Measurements from ENCODE around the gene ANXA1. TPM values are rescaled to one million over a fixed set of nuclear protein-coding genes. Genes with fewer than 3 reads are reported as not detected.

ANXA1 gene
- total RNA-seq, 1 experiment from 2014 or later = 2.1 TPM

- ChIA-PET POLR2A (no interaction called here), CTCF (interaction anchor here (0.8 to 2.2 kb wide), 4 partner anchors 14 to 351 kb away, joined by 3 to 12 read pairs (median 6); no protein-coding TSS in a partner anchor)
- H3K27ac Mint-ChIP-seq = peak overlapping the region; percentile 98
Observed at GRCh38 chr9:73215249-73215648, 63.6 kb downstream of the ANXA1 start.

More at GRCh38 chr9:73215249-73215648, 63.6 kb downstream of the ANXA1 start:
- Mint-ChIP-seq H3K27me3 (ENCODE audit: low read depth) (peaks cover 9% of the 10 kb centered on the region), H3K36me3 (peaks cover 31% of the 10 kb centered on the region), H3K4me3 (peak overlapping the region; percentile 59), H3K4me1 (peaks cover 38% of the 10 kb centered on the region), H3K9me3 (peaks cover 24% of the 10 kb centered on the region)
- ATAC-seq (peak; percentile 95), DNase-seq (ENCODE audit: low spot score) (peak; percentile 47)
- no peak for TF ChIP-seq NFYB (CRISPR knock-in tag; conservative IDR thresholded peaks at IDR 0.05; ENCODE audit: low read depth)
- peak; percentile 31; the same call in 1 of the 2 replicates for TF ChIP-seq FOXK1 (CRISPR knock-in tag; IDR thresholded peaks at IDR 0.05)
- TF ChIP-seq, protein P1, sequence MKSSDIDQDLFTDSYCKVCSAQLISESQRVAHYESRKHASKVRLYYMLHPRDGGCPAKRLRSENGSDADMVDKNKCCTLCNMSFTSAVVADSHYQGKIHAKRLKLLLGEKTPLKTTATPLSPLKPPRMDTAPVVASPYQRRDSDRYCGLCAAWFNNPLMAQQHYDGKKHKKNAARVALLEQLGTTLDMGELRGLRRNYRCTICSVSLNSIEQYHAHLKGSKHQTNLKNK (CRISPR knock-in tag; IDR thresholded peaks at IDR 0.05) = no peak
- TF ChIP-seq, protein P2, sequence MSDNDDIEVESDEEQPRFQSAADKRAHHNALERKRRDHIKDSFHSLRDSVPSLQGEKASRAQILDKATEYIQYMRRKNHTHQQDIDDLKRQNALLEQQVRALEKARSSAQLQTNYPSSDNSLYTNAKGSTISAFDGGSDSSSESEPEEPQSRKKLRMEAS (CRISPR knock-in tag; IDR thresholded peaks at IDR 0.05) = peak; percentile 68; the same call in 1 of the 2 replicates
- no peak for TF ChIP-seq ZNF532 (CRISPR knock-in tag; IDR thresholded peaks at IDR 0.05; ENCODE audit: borderline replicate concordance)
- no peak for TF ChIP-seq IRF2 (CRISPR knock-in tag; IDR thresholded peaks at IDR 0.05; ENCODE audit: borderline replicate concordance, low read depth)
- no peak for TF ChIP-seq ZBTB21 (CRISPR knock-in tag; IDR thresholded peaks at IDR 0.05; ENCODE audit: borderline replicate concordance)
- no peak for TF ChIP-seq GTF2I (CRISPR knock-in tag; conservative IDR thresholded peaks at IDR 0.05)
- TF ChIP-seq, protein P3, sequence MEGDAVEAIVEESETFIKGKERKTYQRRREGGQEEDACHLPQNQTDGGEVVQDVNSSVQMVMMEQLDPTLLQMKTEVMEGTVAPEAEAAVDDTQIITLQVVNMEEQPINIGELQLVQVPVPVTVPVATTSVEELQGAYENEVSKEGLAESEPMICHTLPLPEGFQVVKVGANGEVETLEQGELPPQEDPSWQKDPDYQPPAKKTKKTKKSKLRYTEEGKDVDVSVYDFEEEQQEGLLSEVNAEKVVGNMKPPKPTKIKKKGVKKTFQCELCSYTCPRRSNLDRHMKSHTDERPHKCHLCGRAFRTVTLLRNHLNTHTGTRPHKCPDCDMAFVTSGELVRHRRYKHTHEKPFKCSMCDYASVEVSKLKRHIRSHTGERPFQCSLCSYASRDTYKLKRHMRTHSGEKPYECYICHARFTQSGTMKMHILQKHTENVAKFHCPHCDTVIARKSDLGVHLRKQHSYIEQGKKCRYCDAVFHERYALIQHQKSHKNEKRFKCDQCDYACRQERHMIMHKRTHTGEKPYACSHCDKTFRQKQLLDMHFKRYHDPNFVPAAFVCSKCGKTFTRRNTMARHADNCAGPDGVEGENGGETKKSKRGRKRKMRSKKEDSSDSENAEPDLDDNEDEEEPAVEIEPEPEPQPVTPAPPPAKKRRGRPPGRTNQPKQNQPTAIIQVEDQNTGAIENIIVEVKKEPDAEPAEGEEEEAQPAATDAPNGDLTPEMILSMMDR (IDR thresholded peaks at IDR 0.05) = no peak
- no peak for TF ChIP-seq FOXP1 (CRISPR knock-in tag; IDR thresholded peaks at IDR 0.05; ENCODE audit: borderline replicate concordance)
- TF ChIP-seq AR (CRISPR knock-in tag; IDR thresholded peaks at IDR 0.05) = no peak
- TF ChIP-seq ZNF263 (CRISPR knock-in tag; IDR thresholded peaks at IDR 0.05; ENCODE audit: low read depth) = no peak
- TF ChIP-seq SMAD4 (CRISPR knock-in tag; IDR thresholded peaks at IDR 0.05) = no peak
- no peak for TF ChIP-seq TP53 (CRISPR knock-in tag; IDR thresholded peaks at IDR 0.05)
- no peak for TF ChIP-seq KAT7 (CRISPR knock-in tag; IDR thresholded peaks at IDR 0.05; ENCODE audit: borderline replicate concordance)
- TF ChIP-seq ZNF138 (CRISPR knock-in tag; conservative IDR thresholded peaks at IDR 0.05) = no peak
- no peak for TF ChIP-seq NFATC4 (CRISPR knock-in tag; IDR thresholded peaks at IDR 0.05)
- TF ChIP-seq ESRRA (CRISPR knock-in tag; IDR thresholded peaks at IDR 0.05; ENCODE audit: borderline replicate concordance) = no peak
- TF ChIP-seq, protein P4, sequence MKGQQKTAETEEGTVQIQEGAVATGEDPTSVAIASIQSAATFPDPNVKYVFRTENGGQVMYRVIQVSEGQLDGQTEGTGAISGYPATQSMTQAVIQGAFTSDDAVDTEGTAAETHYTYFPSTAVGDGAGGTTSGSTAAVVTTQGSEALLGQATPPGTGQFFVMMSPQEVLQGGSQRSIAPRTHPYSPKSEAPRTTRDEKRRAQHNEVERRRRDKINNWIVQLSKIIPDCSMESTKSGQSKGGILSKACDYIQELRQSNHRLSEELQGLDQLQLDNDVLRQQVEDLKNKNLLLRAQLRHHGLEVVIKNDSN (CRISPR knock-in tag; IDR thresholded peaks at IDR 0.05) = peak; percentile 55; the same call in 1 of the 2 replicates
- TF ChIP-seq TEAD1 (CRISPR knock-in tag; IDR thresholded peaks at IDR 0.05) = peak; percentile 89
- TF ChIP-seq ATF1 (CRISPR knock-in tag; IDR thresholded peaks at IDR 0.05) = no peak
- TF ChIP-seq STAT6 (CRISPR knock-in tag; conservative IDR thresholded peaks at IDR 0.05; ENCODE audit: low read depth) = no peak
- no peak for TF ChIP-seq ZNF232 (CRISPR knock-in tag; IDR thresholded peaks at IDR 0.05)
- no peak for TF ChIP-seq JUN (CRISPR knock-in tag; IDR thresholded peaks at IDR 0.05)
